ENCODE data around the gene MGRN1. TPM values are rescaled to one million over a fixed set of nuclear protein-coding genes. Genes with fewer than 3 reads are reported as not detected.

Gene MGRN1
- total RNA-seq, 2 donors from 2014 or later: 35.6 to 47.4 TPM

- no peaks in the 10 kb centered on the region for H3K9me3 ChIP-seq
- no peak overlapping the region for H3K4me3 ChIP-seq
- TF ChIP-seq CTCF (IDR thresholded peaks at IDR 0.05): no peak
- no peaks in the 10 kb centered on the region for H3K27me3 ChIP-seq
- H3K27ac ChIP-seq: no peak overlapping the region
- H3K4me1 ChIP-seq: peaks cover 0 to 13% of the 10 kb centered on the region in 2 donors
- DNase-seq (ENCODE audit: low spot score): no peak
- H3K36me3 ChIP-seq: peaks cover 19% of the 10 kb centered on the region
These were observed 18.3 kb upstream of the MGRN1 start for GRCh38 chr16:4606354-4606753.

DNA sequence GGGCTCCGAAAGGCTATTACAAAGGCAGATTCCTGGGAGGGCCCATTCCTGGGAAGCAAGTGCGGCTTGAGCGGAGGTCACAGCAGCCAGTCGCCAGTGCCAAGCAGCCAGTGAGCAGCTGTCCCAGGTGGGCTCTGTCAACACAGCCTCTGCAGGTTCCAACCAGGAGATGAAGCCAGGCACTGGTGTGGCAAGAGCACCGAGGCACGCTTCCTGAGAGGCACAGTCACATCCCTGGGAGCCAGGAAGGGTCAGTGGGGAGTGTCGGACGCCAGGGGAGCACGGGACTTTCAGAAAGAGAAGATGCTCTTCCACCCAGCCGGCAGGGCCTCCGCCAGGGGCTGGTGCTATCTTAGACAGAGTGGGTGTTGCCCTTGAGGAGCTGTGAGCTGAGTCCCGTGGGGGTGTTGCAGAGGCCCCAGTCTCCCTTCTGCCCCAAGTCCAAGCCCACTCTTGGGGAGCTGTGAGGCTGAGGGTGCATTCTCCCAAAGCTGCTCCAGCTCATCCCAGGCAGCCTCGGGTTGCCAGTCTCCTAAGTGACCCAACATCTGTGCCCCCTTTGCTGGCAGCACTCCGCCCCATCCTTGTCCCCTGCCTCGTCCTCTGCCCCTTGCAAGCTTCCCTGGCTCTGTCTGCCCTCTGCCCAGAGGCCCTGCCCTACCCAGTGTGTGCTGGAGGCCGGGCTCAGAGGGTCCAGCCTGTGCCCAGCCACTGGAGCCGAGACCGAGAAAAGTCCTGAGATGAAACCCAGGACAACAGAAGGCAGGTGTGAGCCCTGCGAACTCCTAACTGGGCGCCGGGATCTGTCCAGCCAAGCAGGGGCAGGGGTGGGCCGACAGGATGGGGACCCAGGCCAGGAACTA is 16.6 kb upstream of the MGRN1 start:
- DNase-seq (ENCODE audit: low spot score): no peak
- H3K4me1 ChIP-seq: peaks cover 0 to 25% of the 10 kb centered on the region in 2 donors

DNA sequence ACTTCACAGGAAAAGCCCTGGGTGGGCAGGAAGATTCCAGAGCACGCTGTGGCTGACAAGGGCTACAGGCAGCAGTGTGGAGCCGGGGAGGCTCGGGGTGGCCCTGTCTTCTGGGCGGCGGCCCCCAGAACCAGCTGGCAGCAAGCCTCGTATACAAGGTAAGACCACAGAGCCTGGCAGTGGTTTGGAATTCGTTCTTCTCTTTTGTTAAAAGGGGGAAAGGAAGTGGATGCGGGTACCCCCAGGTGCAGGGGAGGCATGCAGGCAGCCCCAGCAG is 16.0 kb upstream of the MGRN1 start:
- Histone ChIP-seq H3K27me3 (no peaks in the 10 kb centered on the region), H3K9me3 (no peaks in the 10 kb centered on the region), H3K27ac (no peak overlapping the region), H3K4me1 (peaks cover 0 to 31% of the 10 kb centered on the region in 2 donors), H3K36me3 (peaks cover 19% of the 10 kb centered on the region), H3K4me3 (no peak overlapping the region)
- DNase-seq (ENCODE audit: low spot score): no peak
- TF ChIP-seq CTCF (IDR thresholded peaks at IDR 0.05): no peak

More for the DNA sequence above, 16.6 kb upstream of the MGRN1 start:
- H3K4me3 ChIP-seq: no peak overlapping the region
- H3K27me3 ChIP-seq: no peaks in the 10 kb centered on the region
- H3K36me3 ChIP-seq: peaks cover 19% of the 10 kb centered on the region
- TF ChIP-seq CTCF (IDR thresholded peaks at IDR 0.05): no peak
- H3K27ac ChIP-seq: no peak overlapping the region
- no peaks in the 10 kb centered on the region for H3K9me3 ChIP-seq

- peaks cover 19% of the 10 kb centered on the region for H3K36me3 ChIP-seq
- no peak overlapping the region for H3K4me3 ChIP-seq
- peaks cover 0 to 34% of the 10 kb centered on the region in 2 donors for H3K4me1 ChIP-seq
- TF ChIP-seq CTCF (IDR thresholded peaks at IDR 0.05): no peak
- no peak overlapping the region for H3K27ac ChIP-seq
- no peak for DNase-seq (ENCODE audit: low spot score)
- no peaks in the 10 kb centered on the region for H3K9me3 ChIP-seq
- H3K27me3 ChIP-seq: no peaks in the 10 kb centered on the region
These were observed 15.2 kb upstream of the MGRN1 start for GRCh38 chr16:4609200-4610010.

GRCh38 chr16:4610011-4611005 is 14.3 kb upstream of the MGRN1 start:
- no peak overlapping the region for H3K4me3 ChIP-seq
- no peak overlapping the region for H3K27ac ChIP-seq
- peaks cover 19% of the 10 kb centered on the region for H3K36me3 ChIP-seq
- no peak for DNase-seq (ENCODE audit: low spot score)
- H3K27me3 ChIP-seq: no peaks in the 10 kb centered on the region
- H3K4me1 ChIP-seq: peaks cover 0 to 39% of the 10 kb centered on the region in 2 donors
- no peak for TF ChIP-seq CTCF (IDR thresholded peaks at IDR 0.05)
- no peaks in the 10 kb centered on the region for H3K9me3 ChIP-seq

All from right atrium auricular region (tissue), 2 donors.